ENCODE results near the gene DMRTB1.

DNA sequence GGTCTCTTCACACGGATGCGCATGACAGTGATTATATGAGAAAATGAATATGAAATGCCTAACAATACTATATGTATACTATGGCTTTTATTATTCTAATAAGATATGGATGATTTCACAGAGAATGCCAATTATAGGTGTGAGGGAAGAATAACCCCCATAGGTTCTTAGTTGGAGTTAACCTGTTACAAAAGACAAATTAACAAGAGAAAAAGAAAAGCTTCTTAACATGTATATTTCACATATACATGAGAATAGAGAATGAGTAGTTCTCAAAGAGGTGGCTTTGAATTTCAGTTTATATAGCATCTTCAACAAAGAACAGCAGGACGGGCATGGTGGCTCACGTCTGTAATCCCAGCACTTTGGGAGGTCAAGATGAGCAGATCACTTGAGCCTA is 24.0 kb upstream of the DMRTB1 start:
- no peak for TF ChIP-seq SMARCE1 (IDR thresholded peaks at IDR 0.05)
- no peak for TF ChIP-seq EZH2 (IDR thresholded peaks at IDR 0.05; ENCODE audit: borderline replicate concordance, low read depth, low read length)

Measured in K562 (cell line).